Posterior cingulate gyrus (tissue), 11 donors: ENCODE measurements around the gene STMP1.
"Not testable (repeated sequence)": the region's sequence is repeated elsewhere in the genome, so short reads cannot be mapped to it uniquely, and the experiment has no call there.

Experiments used
- DNase-seq, 10 donors: peaks; one replicate each; pipeline versions ENCODE4 v3.0.0 to v3.0.0-alpha.2; 2020 to 2021; ENCODE audit warnings: mixed read lengths in 3 of 10
- intact Hi-C: fragments of 100-400 bp; cut with DNase I; formaldehyde crosslinking; loops from one replicate; pipeline ENCODE4 v1.15.1; 2023

Gene STMP1

DNA sequence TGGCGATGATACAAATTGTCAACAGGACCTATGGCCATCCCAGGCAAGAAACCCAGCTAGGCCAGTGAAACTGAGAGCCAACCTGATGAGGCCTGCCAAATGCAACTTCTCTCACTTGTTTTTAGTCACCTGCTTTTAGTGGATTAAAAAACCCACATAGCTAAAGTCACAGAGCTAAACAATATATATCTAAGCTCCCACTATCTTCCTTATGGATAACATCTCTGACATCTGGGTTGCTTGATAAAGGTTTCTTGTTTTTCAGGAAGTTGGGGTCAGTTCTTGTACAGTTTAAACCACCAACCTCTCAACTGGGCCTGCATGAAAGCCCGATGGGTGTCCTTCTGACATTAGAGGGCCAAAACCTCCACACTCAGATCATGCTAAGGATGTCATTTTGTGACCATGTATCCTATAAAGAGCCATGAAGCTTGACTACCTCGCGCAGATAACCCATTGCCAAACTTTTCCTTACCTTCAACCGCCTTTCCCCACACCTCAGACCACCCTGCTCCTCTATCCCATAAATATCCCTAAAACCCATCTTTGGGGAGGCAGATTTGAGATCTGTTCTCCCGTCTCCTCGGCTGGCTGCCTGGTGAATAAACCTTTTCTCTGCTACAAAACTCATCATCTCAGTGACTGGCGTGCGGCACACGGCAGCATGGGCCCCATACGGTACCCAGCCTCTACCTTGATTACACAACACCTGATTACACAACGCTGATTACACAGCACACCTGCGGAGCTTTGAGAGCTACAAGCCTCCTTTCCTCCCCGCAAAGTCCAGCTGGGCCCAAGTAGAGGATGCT is 797 bp upstream of the STMP1 start:
- intact Hi-C loops = loop anchor here (5.0 to 10.0 kb wide), 3 partner anchors 313 to 449 kb away; partner anchors contain the start of genes MTPN and WDR91
- DNase-seq = no peak

DNA sequence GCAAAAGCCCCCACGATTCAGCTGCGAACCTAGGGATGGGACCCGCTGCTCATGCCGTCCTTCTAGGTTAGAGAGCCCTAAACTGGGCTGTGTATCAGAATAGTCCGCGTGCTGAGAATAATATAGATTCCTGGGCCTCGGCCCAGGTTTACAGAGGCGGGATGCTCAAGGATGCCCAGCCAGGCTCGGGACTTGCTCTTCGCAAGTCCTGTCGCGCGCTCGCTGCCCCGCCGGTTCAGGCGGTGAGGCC is 266 bp upstream of the STMP1 start:
- DNase-seq = no peak
- intact Hi-C loops = loop anchor here (5.0 to 10.0 kb wide), 3 partner anchors 313 to 450 kb away; partner anchors contain the start of genes MTPN and WDR91

DNA sequence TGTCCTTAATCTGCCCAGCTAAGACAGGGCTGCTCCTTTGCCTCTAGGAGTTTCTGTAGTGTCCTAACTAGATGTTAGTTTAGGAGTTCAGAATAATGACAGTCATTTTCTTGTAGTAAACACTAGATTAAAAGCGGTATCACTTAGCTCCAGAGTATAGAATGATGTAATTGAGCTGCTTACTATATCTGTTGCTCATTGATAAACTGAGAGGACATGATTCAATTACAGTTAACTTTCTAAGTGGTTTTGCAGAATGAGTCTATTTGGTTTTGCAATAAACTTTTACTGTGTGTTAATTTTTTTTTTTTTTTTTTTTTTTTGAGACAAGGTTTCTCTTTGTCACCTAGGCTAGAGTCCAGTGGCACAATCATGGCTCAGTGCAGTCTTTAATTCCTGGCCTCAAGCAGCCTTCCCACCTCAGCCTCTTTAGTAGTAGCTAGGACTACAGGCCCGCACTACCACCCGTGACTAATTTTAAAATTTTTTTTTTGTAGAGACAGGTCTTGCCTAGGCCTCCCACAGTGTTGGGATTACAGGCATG is 1.8 kb downstream of the STMP1 start:
- DNase-seq = no peak
- intact Hi-C loops = loop anchor here (5.0 to 10.0 kb wide), 3 partner anchors 311 to 452 kb away; partner anchors contain the start of genes MTPN and WDR91

DNA sequence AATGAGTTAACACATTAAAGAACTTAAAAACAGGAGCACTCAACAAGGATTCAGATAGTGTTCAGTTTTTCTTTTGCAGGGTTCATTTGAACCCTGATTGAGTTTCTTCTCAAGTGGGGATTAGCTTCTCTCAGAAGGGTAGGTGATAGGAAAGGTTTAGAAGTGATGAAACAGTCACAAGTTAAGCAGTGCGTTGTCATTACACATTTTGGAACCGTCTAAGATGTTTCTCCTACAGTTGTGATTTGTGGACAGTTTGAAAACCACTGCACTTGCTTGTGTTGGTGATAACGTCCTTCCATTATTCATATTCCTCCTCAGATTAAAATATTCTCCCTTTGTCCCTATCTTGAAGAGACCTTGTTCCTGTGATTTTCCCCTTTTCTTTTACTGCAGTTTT is 2.7 kb downstream of the STMP1 start:
- intact Hi-C loops = loop anchor here (10.0 kb wide), 1 partner anchor 310 kb away; the partner anchor contains the start of gene MTPN

DNA sequence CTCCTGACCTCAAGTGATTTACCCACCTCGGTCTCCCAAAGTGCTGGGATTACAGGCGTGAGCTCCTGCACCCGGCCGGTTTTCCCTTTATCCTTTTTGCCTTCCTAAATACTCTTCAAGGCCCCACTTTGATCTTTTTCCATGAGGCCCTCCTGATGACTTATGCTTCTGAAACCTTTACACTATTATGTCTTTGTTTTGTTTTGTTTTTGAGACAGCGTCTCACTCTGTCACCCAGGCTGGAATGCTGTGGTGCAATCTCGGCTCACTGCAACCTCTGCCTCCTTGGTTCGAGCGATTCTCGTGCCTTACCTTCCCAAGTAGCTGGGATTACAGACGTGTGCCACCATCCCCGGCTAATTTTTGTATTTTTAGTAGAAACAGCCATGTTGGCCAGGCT is 3.8 kb downstream of the STMP1 start:
- DNase-seq = no peak
- intact Hi-C loops = loop anchor here (10.0 kb wide), 1 partner anchor 309 kb away; the partner anchor contains the start of gene MTPN

More for the DNA sequence above, 2.7 kb downstream of the STMP1 start:
- no peak for DNase-seq

DNA sequence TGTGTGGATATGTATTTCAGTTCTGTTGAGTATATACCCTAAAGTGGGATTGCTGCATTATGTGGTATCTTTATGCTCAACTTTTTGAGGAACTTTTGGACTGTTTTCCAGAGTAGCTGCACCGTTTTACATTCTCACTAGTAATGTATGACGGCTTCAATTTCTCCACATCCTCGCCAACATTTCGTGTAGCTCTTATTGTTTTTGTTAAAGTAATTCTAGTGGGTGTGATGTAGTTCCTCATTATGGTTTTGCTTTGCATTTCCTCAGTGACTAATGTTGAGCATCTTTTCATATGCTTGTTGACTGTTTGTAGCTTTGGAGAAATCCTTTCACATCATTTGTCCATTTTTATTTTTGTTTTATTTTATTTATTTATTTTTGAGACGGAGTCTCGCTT is 4.5 kb downstream of the STMP1 start:
- intact Hi-C loops = loop anchor here (10.0 kb wide), 1 partner anchor 308 kb away; the partner anchor contains the start of gene MTPN
- no peak for DNase-seq

DNA sequence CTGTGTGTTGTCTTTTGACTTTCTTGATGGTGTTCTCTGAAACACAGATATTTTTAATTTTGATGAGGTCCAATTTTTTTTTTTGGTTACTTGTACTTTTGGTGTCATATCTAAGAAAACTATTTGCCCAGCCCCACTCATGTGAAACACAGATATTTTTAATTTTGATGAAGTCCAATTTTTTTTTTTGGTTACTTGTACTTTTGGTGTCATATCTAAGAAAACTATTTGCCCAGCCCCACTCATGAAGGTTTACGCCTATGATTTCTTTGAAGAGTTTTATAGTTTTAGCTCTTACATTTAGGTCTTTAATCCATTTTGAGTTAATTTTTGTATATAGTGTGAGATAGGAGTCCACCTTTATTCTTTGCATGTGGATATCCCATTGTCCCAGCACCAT is 5.3 kb downstream of the STMP1 start:
- intact Hi-C loops = loop anchor here (10.0 kb wide), 1 partner anchor 307 kb away; the partner anchor contains the start of gene MTPN

DNA sequence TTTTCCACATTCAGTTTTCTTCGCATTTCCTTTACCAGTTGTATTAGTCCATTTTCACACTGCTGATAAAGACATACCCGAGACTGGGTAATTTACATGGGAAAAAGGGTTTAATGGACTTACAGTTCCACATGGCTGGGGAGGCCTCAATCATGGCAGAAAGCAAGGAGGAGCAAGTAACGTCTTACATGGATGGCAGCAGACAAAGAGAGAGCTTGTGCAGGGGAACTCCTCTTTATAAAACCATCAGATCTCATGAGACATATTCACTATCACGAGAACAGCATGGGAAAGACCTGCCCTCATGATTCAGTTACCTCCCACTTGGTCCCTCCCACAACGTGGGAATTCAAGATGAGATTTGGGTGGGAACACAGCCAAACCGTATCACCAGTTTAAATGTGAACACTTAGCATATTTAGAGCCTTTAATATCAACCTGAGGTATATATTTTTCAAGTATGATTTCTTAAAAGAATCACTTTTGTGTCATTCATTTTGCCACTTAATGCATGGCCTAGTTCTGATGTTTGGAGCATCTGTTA is 6.6 kb downstream of the STMP1 start:
- intact Hi-C loops = loop anchor here (10.0 kb wide), 1 partner anchor 306 kb away; the partner anchor contains the start of gene MTPN
- DNase-seq = not testable (repeated sequence)

More for the DNA sequence above, 5.3 kb downstream of the STMP1 start:
- not testable (repeated sequence) for DNase-seq

DNA sequence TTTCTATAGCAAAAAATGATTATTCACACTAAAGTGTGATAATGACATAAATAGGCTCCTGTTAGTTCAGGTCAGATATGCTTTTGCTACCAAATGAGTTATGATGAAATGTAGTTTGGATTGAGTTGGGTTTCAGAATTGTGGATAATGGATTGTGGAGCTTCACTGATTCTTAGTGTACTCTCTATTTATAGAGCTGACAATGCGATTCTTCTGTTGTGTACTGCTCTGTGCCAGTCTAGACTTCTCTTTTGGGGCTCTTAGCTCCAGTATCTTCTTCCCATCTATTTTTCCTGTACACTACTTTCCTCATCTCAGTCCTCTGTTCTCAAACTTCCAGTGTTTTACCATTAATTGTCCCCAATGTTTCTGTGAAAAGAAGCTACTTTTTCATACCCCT is 7.5 kb downstream of the STMP1 start:
- no peak for DNase-seq
- intact Hi-C loops = loop anchor here (10.0 kb wide), 1 partner anchor 305 kb away; the partner anchor contains the start of gene MTPN

DNA sequence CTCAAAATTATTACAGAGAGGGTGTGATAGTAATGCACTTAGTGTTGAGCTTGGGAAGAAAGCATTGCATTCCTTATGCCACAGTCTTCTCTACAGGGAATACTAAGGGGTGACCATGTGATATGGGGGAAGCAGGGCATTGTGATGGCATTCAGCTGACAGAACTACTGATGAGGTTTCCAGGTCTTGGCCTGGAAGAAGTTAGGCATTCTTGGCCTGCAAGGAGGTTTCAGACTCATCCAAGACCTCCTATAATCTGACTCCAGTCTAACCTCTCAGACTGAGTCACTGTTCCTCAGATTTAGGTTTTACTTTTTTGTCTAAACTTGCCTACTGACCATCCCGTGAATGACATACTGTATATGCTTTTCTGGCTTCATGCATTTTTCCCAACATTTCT is 7.9 kb downstream of the STMP1 start:
- no peak for DNase-seq
- intact Hi-C loops = no loop called here

DNA sequence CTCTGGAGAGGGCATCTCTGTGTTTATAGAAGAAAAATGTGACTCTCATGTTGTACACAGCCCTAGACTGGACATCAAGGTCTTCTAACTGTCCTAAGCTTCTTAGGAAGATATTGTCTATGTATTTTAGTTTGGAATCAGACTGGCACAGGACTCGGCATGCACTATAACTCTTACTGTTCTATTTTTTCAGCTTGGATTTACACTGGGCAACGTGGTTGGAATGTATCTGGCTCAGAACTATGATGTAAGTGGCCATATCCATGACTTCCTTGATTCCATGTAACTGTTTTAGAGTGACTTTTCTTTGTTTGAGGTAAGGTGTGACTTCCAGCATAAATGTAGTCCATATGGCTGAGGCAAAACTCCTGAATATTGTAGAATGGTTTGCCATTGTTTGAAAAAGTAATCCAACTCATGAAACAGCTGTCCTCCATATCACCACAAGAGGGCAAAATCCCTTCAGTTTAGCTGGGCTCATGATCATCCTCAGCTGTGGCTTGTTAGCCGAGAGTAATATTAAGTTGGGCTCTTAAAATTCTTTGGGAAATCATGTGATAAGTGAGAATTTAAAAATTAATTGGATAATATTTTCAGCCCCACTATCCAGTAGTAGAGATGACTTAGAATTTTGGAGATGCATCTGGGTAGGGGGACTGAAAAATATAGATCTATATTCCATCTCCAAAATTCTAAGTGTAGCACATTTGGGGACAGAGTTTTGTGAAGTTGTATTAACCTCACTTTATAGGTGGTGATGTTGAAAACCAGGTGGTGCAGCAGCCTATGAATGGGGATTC is 10.4 kb downstream of the STMP1 start:
- intact Hi-C loops = no loop called here

DNA sequence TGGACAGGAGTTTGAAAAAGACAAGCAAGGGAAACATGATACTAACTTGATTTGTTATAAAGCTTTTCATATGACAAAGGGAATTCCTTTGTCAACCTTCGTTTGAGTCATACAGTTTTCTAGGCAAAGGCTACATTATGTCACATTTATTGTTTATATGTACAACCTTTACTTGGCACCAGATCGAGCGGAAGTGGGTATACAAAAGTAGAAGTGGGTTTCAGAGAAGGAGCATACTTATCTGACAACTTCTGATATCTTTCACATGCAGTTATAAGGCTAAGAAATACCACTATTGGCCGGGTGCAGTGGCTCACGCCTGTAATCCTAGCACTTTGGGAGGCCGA is 11.0 kb downstream of the STMP1 start:
- intact Hi-C loops = no loop called here
- no peak for DNase-seq

More for the DNA sequence above, 10.4 kb downstream of the STMP1 start:
- DNase-seq = no peak

DNA sequence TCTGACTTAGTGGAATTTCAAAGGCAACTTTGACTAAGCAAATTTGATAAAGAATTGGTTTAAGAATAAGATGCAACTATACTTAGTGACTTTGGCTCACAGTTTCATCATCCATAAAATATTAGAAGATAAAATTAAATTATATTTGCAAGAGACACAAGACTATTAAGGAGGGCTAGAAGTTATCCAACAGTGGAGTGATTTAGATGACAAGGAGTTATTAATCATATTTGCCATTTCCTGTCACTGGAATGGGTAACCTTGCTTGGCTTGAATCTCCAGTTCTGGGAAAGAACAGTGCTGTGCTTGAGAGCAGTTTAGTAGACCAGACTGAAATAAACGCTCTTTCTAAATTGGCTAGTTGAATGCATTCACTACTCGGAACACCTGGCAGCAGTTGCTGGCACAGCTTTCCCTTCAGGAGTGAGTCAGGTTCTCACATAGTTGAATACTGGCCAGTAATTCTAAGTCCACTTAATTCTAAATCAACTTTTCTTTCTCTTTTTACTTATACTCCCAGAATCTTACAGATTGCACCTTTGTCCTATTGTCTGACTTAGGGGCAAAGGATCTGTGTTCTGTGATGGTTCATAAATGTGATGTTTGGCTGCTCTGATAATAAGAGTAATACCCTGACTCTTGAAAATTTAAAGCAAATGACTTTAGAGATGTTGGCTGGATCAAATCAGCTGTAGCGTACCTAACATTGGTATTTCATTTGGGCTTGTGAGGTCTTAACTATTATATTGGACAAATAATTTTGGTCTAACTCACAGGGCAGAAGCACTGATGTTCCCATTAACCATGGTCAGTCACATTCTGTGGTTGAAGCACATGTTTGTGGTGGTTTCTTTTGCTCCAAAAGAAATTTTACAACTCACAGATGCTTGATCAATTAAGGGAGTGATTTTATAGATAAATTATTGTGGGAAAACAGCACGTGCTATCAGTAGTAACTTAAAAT is 16.6 kb downstream of the STMP1 start:
- DNase-seq = peak in 2 of 10 donors; percentile 13 to 52
- intact Hi-C loops = no loop called here

DNA sequence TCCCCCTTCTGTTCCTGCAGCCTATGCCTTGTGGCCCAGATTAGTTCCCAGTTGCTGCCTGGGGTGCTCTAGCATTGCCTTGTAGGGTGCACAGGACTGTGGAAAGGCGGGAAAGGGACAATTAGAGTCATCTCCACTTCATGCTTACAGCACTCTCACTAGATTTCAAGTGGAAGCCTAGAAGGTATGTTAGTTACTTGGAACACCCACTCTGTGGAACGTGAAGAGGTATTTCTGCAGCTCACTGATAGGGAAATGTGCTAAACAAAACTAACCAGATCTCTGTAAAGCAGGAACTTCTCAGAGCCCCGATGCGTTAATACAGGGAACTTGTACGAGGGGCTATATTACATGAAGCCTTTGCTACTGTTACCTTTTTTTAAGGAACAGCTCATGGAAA is 19.4 kb downstream of the STMP1 start:
- intact Hi-C loops = no loop called here
- DNase-seq = no peak

DNA sequence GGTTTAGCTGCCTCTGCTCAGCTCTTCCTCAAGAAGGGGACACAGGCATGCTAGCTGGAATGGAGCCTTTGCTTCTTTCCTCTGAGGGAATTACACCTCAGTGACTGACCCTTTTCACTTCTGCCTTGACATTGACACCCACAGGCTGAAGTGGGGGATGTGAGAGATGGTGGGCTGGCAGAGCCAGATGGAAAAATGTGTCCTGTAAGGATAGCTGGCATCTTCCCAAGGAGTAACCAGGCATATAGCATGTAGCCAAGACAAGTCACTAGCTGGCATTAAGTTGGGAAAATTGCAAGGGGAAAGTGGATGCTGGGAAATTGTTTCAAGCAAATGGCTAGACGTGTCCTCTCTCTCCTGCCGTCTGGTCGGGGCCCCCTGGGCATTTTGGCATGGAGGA is 19.9 kb downstream of the STMP1 start:
- intact Hi-C loops = no loop called here
- DNase-seq = no peak

DNA sequence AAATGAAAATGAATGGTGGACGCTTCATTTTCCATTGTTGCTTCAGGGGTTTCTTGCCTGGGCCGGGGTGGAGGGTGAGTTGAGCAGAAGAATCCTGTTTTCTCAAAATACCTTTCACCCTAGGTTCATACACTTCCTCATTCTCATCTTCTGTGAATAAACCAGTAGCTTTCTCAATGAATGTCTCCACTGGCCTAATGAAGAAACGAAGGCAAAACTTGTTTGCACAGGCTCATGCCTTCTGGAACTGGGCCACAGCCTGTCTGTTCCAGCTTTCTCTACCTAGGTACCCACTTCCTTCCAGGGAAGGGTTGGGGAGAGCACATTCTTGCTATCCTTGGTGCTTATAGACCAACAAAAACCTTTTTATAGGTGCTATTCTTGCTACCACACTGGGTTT is 21.3 kb downstream of the STMP1 start:
- DNase-seq = no peak
- intact Hi-C loops = no loop called here

DNA sequence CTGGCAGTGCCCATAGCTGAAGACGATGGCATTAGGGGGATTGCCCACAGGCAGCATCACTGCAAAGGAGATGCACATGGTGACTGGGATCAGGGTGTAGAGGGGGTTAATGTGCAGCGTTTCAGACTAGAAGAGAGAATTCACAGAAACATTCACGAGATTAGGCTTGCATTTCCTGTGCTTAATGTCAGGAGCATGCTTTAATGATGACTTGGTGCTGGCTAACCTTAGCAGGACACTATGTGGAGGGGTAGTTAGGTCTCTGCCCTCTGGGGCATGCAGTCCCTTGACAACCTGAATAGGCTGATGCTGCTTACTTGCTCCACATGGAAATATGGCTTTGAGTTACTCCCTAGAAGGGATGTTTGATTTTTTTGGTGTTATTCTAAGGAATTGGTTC is 21.8 kb downstream of the STMP1 start:
- no peak for DNase-seq
- intact Hi-C loops = no loop called here

DNA sequence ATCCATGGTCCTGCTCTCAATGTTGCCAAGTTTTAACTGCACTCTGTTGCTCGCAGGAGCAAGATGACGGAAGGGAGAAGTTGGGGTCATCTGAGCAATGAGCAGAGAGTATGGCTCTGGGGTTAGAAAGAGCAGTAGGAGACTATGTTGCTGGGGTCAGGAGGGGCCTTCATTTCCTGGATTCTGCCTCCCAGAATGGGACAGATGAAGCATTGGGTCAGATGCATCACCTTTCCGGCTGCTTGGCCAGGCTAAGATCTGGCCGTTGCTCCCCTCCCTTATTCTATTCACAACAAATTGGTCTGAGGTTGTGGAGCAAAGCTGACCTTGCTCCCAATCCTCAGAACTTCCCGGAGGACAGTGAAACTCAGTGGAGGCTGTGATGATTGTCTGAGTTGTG is 22.4 kb downstream of the STMP1 start:
- intact Hi-C loops = no loop called here
- no peak for DNase-seq

DNA sequence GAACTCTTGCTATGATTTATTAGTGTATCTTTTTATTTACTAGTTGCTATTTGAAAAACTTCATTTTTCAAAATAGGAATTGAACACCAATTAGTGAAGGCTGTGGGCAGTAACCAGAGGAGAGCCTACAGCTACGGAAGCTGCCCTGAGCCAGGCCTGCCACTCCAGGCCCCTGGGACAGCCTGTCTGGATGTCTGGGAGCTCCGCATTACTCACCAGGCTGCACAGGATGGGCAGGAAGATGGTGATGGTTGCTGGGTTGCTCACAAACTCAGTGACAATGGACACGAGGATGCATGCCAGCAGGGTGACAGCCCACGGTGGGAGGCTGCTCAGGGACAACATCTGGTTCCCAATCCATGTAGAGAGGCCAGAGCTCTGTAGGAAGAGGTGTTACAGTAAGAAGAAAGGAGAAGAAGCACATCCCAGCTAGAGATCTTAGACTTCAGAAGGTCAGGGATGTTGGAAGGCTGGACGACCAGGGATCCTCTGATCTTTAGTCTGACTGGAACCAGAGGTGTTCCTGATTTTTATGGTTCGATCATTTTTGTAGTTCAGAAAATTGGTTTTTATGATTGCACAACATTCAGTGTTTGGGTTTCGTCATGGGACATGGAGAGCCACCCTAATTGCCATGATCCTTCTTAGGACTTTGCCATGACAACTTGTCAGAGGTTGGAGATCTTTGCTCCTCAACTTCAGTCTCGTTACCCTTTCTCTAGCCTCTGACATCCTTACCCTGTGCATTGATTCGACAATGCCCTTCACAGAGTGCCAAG is 23.2 kb downstream of the STMP1 start:
- no peak for DNase-seq
- intact Hi-C loops = no loop called here
